Measurements from ENCODE around the gene ZBTB17. TPM values are rescaled to one million over a fixed set of nuclear protein-coding genes. Genes with fewer than 3 reads are reported as not detected.
A peak's percentile ranks its signal among the peaks of the same experiment; 100 is the strongest.

ZBTB17 gene
- total and polyA plus RNA-seq, 10 of the 15 experiments (the other 5 are each of a cell fraction or from before 2014, with no cell fraction given), result 0.87 to 59.4 (median 38.7) TPM

DNA sequence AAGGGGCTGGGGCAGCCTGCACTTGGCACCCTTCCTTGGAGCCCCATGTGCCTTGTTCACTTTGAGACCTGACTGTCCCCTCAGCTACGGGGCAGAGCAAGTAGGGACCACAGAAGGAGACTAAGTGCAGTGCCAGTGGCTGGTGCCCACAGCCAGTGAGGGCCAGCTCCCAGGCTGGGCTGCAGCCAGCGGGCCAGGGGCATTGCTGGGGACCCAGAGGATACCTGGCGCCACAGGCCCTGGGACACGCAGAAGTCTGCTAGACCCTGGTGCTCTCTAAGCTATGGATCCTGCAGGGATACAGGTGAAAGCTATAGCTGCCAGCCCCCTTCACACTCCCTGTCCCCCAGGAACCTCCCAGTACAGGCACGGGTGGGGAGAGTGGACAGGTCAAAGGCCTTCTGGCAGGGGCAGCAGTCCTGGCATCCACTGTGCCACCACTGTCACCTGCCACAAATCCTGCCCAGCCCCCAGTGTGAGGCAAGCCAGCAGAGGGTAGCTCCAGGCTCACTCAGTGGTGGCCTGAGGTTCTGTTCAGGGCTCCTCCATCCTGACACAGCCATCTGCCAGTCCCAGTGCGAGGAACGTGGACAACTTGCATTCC lies 47.3 kb upstream of the ZBTB17 start:
- Histone ChIP-seq H3K27ac (ENCODE audit: control insufficient read depth, insufficient read depth) (no peak overlapping the region), H3K4me1 (ENCODE audit: control insufficient read depth, insufficient read depth, low read length) (no peaks in the 10 kb centered on the region), H4K20me1 (ENCODE audit: control insufficient read depth, insufficient read depth) (no peaks in the 10 kb centered on the region), H3K27me3 (replicated peaks in 1 of 2; ENCODE audit: control insufficient read depth in 2 of 2, insufficient read depth in 2 of 2, low read length in 1 of 2) (peaks cover 0 to 2% of the 10 kb centered on the region in 2 experiments; a peak in 2 of 4 replicates), H2AFZ (ENCODE audit: control insufficient read depth, low read depth, low read length) (no peak overlapping the region), H3K36me3 (ENCODE audit: control insufficient read depth in 2 of 2, insufficient read depth in 2 of 2, low read length in 1 of 2) (no peaks in the 10 kb centered on the region), H3K4me3 (no peak overlapping the region), H3K79me2 (ENCODE audit: control insufficient read depth, insufficient read depth, low read length) (no peaks in the 10 kb centered on the region), H3K9me3 (replicated peaks; ENCODE audit: control insufficient read depth, insufficient read depth, low read length) (no peaks in the 10 kb centered on the region), H3K4me2 (ENCODE audit: control insufficient read depth, insufficient read depth) (no peak overlapping the region), H3K9ac (ENCODE audit: control insufficient read depth, insufficient read depth, low read length) (no peak overlapping the region)
- BruUV-seq (replicated peaks), result no TSS peak
- TF ChIP-seq POLR2AphosphoS2 (IDR thresholded peaks at IDR 0.05; ENCODE audit: low read depth, low read length), result no peak
- no peak for TF ChIP-seq BHLHE40 (IDR thresholded peaks at IDR 0.05; ENCODE audit: borderline replicate concordance in 1 of 2, low read depth in 2 of 2, low read length in 1 of 2)
- TF ChIP-seq ATF7 (IDR thresholded peaks at IDR 0.05; ENCODE audit: low read depth), result no peak
- TF ChIP-seq STAT3 (IDR thresholded peaks at IDR 0.05; ENCODE audit: low read depth, low read length), result no peak
- TF ChIP-seq, protein P1, sequence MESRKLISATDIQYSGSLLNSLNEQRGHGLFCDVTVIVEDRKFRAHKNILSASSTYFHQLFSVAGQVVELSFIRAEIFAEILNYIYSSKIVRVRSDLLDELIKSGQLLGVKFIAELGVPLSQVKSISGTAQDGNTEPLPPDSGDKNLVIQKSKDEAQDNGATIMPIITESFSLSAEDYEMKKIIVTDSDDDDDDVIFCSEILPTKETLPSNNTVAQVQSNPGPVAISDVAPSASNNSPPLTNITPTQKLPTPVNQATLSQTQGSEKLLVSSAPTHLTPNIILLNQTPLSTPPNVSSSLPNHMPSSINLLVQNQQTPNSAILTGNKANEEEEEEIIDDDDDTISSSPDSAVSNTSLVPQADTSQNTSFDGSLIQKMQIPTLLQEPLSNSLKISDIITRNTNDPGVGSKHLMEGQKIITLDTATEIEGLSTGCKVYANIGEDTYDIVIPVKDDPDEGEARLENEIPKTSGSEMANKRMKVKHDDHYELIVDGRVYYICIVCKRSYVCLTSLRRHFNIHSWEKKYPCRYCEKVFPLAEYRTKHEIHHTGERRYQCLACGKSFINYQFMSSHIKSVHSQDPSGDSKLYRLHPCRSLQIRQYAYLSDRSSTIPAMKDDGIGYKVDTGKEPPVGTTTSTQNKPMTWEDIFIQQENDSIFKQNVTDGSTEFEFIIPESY (IDR thresholded peaks at IDR 0.05), result no peak
- TF ChIP-seq RAD51 (IDR thresholded peaks at IDR 0.05), result no peak
- TF ChIP-seq CBX5 (IDR thresholded peaks at IDR 0.05; ENCODE audit: low read depth), result no peak
- TF ChIP-seq GATAD2B (conservative IDR thresholded peaks at IDR 0.05; ENCODE audit: low read depth), result no peak
- no peak for TF ChIP-seq SP1 (IDR thresholded peaks at IDR 0.05; ENCODE audit: low read depth, low read length)
- TF ChIP-seq ESRRA (IDR thresholded peaks at IDR 0.05; ENCODE audit: low read length), result no peak
- TF ChIP-seq CEBPZ (IDR thresholded peaks at IDR 0.05; ENCODE audit: low read depth, low read length), result no peak
- TF ChIP-seq, protein P2, sequence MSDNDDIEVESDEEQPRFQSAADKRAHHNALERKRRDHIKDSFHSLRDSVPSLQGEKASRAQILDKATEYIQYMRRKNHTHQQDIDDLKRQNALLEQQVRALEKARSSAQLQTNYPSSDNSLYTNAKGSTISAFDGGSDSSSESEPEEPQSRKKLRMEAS (IDR thresholded peaks at IDR 0.05; ENCODE audit: low read depth, low read length), result no peak
- FAIRE-seq (no peak), DNase-seq (ENCODE audit: low read depth, low spot score) (no peak), ATAC-seq (peak; percentile 28; the same call in 1 of the 3 replicates)
- in situ Hi-C loops (cut with MboI) (no loop called here), intact Hi-C loops (cut with micrococcal nuclease; ENCODE audit: unreplicated experiment) (no loop called here)
- ChIA-PET CTCF (interaction anchor here (1.3 kb wide), 1 partner anchor 13 kb away, joined by 5 read pairs; no protein-coding TSS in a partner anchor), POLR2A (interaction anchor here (0.6 to 1.3 kb wide), 2 partner anchors 9 to 333 kb away, joined by 3 read pairs; no protein-coding TSS in a partner anchor), SMC1A (ENCODE audit: uncharacterized antibody, unreplicated experiment) (no interaction called here), RAD21 (ENCODE audit: unreplicated experiment) (interaction anchor here (1.3 kb wide), 1 partner anchor 9 kb away, joined by 4 read pairs; no protein-coding TSS in a partner anchor)
- 0% methylated on average over 7 of the region's 7 CpGs for WGBS (ENCODE audit: insufficient coverage, insufficient replicate concordance, low lambda C conversion rate, missing lambda C conversion rate)
